HG03354 (cell line): Measurements from ENCODE around the gene CKS1B.

Experiments
- ATAC-seq: cut with Tn5 transposase; IDR thresholded peaks from one replicate; pipeline ENCODE4 v1.9.1; 2021; ENCODE audit warnings: mild to moderate bottlenecking; ENCODE audit not compliant: unreplicated experiment, poor library complexity, severe bottlenecking

The CKS1B gene

DNA sequence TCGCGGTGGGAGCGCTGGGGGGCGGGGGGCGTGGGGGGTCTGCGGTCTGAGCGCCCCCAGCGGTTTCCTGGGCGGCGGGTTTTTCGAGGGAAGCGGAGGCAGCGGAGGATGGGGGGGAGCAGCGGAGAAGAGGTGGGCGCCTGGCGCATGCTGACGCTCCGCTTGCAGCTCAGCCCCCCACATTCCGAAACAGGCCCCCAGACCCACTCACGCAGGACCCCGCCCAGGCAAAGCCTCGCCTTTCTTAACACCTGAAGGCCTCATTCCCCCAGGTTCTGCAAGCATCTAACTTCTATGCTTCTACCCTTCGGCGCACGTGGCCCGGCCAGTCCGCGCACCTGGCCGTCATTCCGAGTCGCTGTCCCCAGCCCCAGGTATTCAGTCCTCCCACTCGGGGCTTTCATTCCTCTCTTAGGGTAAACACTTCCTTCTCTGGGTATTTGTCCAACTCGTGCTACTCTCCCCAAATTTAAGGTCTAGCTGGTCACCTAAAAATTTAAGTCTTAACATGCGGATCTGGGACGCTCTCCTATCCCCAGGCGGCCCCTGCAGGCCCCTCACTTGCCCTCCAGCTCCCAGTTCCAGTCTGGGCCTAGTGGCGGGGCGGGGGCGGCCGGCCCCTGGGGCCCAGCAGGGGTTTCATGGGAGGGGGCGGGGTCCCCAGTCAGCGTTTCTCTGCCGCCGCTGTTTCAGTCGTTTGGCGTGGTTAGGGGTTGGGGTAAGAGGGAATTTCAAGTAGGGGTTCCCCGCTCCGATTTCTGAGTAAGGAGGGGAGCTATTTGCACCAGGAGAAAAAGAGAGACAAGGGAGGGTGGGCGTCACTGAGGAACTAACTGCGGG is 25.3 kb downstream of the CKS1B start:
- ATAC-seq = no peak

DNA sequence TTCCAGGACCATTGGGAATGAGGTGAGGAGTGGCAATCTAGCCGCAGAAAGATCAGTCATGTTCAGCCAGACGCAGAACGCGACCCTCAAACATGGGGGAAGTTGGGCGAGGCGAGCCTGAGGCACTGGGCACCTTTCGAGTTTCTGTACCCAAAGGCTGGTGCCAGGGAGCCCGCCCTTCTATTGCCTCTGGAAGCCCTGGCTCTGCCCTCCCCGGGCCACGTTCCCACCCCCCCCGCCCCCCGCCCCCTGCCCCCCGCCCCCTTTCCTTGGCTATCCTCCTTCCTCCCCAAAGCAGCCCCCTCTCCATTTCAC is 25.9 kb downstream of the CKS1B start:
- ATAC-seq = no peak

DNA sequence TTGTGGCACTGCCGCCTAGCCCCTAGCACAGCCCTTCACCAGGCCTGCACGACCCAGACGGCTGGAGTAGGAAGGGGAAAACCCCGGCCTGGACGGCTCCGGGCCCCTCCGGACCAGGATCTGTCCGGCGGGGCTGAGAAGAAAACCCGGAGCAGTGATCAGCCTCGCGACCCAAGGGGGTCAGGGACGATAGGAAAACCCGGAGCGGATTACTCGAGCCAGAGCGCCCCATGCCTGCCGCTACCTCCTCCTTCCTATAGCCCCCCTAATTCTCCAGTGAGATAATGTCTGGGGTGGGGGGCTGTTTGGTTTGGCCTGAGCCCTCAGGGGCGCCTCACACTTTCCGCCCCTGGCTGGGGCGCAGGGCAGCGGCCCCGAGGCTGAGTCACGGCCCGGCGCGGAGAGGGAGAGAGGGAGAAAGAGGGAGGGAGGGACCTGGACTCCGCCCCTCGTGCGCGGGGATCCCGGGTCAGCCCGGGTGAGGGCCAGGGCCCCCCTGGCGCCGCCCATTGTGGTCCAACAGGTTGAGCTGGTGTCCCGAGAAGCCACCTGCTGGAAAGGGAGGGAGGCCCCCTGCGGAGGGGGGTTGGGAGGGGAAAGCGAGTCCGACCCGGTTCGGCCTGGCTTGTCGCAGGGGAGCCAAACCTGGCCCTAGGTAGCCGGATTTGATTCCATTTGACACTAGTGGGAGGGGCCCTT is 26.4 kb downstream of the CKS1B start:
- peak; percentile 44 for ATAC-seq

DNA sequence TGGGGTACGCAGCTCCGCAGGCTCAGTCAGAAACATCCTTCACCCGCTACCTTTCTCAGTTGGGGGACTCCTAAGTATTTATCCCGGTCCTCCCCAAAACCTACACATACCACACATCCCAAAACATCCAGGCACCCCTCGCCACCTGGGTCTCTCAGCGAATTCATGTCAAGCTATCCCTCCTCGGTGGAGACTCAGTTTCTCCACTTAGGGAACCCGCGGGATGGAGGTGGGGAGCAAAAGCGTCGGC is 26.9 kb downstream of the CKS1B start:
- no peak for ATAC-seq

DNA sequence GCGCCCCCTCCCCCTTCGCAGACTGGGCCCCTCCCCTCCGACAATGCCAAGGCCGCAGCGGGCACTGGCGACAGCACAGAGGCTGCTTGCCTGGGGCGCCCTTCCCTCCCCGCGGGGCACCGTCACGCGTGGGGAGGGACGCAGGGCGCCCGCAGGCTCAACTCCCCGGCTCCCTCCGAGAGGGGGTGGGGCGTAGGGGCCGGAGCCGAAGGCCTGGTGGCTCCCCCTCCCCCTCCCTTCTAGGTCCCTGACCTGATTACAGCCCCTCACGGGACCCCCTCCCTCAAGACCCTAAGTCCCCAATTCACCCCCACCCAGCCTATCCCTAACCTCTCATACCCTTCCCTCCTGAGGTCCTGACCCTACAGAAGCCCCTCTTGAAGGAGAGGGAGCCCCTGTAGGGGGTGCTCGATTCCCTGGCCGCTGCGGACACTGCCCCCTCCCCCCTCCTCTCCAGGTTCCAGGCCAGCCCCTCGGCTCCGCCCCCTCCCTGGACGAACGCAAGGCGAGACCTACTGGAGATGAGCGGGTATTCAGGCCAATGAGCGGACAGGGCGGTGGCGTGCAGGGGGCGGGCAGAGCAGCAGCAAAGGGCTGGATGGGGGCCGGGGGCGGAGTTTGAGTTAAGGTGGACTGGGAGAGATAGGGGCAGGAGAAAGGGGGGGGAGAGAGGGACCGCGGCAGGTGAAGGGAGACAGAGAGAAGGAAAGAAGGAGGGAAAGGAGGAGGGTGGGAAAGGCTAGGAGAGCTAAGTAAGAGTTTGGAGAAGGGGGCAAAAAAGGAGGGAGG is 27.4 kb downstream of the CKS1B start:
- ATAC-seq = peak; percentile 65

DNA sequence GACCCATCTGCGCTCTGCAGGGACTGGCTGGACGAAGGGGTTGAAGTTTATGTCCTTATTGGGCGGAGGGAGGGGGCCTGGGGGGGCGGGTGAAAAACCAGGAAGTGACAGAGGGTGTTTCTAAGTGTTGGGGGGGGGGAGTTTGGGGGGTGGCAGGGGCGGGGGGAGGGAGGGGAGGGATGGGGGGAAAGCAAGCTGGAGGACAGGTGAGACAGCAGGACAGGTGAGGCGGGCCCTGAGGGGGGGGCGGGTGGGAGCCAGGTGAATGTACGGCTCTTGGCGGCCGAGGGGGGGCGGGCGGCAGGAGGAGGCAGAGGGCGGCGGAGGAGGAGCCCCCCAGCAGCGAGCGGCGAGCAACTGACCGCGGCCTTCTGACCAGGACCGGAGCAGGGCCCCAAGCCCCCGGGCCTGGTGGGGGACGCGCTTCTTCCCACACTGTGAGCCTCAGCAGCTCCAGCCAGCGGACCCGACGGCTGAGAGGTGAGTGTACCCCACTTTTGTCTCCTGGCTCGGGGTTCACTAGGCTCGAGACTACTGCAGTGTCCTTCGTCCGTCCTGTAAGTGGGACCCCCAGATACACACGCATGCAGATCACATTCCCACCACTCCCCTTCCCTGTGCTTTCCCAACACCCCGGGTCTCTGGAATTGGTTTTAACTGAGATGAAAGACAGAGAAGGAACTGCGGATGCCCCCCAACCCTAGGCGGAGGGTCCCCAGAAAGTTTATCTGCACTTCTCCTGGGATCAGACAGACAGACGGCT is 28.2 kb downstream of the CKS1B start, which contains the start of gene ZBTB7B:
ZBTB7B (plus strand) TSS at position 339 of the 763 bp plus-strand sequence. CDS start 11,859 bp downstream, outside the sequence.
- no peak for ATAC-seq

DNA sequence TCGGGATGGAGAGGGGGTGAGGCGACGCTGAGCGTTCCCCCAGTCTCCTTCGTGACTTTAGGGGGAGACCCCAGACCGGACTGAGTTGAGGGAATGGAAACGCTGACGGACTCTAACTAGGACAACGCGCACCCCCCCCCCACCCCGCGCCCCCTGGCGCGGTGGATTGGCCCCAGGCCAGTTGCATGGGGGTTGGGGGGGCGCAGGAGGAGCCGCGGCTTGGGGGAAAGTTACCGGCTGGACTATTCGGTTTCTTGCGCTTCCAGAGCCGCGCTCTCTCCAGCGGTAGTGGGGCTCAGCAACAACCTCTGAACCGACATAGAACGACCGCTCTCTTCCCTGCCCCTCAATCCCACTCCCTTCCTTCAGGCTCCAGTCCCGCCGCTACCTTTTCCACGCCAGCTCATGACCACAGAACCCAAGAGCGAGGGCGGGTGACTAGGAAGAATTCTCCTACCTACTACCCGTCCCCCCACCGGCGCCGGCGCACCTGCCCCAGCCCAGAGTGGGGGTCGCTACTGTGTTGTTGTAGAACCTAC is 28.8 kb downstream of the CKS1B start:
- ATAC-seq = no peak

DNA sequence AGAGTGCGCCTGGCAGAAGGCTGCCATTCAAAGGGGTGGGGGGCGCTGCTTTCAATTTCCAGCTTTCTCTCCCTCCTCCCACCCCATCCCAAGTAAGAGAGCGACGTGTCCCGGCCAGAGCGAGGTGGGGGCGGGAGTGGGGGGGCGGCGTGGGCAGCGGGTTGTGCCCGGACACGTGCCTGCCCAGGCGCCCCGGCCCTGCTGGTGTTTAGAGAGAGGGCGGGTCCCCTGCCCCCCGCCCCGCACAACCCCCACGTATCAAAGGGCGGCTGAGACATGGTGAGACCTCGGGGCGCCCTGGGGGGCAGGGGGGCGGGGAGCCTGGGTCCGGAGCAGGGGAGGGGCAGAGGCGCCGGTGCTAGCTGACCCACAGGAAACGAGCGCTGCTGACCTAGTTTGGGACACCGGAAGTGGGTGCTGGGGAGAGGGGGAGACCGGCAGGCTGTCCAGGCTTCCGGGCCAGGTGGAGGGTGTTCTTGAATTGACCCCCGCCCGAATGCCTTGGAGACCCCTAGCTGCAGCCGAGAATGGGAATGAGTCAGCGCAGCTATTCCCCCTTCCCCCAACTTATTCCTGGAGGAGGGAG is 29.4 kb downstream of the CKS1B start:
- no peak for ATAC-seq

DNA sequence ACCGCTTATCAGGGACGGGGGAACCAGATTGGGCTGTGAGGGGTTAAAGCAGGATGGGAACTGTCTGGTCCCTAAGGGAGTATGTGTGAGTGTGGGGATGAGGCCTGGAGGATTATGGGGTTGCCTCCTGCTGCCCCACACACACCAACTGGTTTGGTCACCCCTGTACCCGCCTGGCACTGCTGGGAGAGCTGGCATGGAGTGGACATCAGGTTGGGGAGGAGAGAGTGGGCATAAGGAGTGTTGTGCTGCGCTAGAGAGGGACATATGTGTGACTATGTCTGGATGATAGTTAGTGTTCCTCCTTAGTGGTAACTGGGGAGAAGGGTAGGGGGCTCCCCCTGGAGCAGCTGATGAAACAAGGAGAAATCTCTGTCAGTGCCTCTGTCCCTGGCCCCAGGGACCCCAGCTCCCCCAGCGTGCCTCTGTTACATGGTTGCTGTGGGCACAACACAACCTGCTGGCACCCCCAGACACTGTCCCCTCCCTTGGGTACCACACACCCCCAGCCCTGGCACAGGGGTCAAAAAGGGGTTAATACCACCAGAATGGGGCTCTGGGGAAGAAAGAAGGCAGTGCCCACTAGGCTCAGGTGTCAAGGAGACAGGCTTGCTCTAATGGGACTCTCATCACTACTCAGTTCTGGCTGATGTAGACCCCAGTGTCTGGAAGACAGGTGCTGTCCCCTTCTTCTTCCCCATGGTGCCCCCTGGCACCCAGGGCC is 30.0 kb downstream of the CKS1B start:
- no peak for ATAC-seq

DNA sequence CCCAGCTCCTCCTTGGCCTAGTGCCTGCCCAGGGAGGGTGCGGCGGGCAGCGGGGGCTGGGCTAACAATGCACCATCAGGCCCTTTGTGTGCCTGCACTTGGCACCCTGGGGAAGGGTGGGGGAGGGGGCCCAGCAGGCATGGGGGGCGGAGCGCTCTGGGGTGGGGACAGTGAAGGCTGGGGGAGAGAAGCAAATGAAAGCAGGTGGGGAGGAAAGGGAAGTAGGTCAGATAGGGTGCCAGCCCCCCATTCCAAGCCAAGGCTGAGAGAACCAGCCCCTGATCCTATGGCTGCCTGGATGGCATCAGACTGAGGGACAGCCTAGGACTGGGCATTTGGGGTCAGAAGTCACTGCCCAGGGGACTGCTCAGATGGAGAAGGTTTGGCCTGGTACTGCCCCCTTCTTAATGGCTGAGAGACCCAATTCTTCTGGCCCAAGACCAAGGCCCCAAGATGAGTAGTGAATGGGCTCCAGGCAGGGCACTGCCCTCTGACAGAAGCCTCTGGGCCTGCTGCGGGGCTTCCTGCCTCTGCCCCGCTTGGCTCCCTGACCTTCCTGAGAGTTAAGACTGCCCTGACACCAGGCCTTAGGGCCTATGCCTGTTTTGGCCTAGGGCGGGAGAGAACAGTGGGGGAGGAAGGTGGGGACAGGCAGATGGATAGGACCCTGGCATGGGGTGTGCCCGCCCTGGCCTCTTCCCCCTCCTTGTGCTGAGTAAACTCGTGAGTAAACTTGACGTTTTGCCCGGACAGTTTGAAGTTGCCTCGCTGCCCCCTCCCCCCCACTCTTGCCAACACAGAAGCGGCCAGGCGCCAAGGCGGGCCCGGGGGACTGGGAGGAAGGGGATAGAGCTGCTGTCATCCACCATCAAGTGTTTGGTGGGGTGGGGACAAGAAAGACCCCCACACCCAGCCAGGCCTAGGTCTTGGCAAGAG is 30.9 kb downstream of the CKS1B start:
- no peak for ATAC-seq

DNA sequence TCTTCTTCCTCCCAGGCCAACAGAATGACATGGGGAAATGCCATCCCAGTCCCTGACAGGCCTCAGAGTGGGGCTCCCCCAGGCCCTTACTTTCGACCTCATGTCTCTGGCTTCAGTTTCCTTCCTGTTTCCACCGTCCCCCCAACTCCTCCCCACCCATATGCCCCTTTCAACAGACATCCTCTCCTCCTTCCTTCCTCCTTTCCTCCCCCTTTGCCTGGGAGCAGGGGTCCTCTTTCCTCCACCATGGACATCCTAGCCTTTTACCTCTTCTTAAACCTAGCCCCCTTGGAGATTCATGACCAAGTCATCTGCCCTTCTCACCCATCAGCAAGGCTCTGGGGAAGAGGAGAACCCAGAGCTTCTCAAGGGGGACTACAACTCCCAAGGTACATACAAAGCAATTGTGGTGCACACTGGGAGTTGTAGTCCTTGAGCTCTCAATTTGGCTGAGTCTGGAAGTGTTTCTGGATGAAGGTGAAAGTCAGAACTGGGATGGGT is 32.2 kb downstream of the CKS1B start:
- no peak for ATAC-seq

DNA sequence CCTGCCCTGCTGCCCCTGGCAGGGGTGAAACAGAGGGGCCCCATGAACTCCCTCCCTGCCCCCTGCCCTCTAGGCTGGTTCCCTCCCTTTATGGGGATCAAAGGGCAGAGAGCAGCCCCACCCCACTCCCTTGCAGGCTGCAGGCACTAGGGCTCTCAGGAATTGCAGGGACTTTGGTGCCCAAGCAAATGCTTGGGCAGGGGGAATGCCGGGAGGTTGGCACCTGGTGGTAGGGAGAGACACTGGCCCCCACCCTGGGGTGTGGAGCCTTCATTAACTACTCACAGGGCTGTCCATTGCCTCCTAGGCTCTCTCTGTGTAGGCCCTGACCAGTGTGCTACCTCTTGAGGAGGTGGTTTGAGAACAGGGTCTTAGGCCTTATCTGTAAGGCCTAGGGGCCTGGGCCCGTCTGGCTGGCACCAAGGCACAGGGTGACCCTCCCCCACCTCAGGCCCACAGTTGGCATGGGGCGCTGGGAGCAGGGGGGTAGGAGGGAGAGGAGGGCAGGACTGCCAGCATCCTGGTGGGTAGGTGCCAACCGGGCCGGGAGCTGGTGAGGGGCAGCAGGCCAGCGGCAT is 32.9 kb downstream of the CKS1B start:
- ATAC-seq = no peak

DNA sequence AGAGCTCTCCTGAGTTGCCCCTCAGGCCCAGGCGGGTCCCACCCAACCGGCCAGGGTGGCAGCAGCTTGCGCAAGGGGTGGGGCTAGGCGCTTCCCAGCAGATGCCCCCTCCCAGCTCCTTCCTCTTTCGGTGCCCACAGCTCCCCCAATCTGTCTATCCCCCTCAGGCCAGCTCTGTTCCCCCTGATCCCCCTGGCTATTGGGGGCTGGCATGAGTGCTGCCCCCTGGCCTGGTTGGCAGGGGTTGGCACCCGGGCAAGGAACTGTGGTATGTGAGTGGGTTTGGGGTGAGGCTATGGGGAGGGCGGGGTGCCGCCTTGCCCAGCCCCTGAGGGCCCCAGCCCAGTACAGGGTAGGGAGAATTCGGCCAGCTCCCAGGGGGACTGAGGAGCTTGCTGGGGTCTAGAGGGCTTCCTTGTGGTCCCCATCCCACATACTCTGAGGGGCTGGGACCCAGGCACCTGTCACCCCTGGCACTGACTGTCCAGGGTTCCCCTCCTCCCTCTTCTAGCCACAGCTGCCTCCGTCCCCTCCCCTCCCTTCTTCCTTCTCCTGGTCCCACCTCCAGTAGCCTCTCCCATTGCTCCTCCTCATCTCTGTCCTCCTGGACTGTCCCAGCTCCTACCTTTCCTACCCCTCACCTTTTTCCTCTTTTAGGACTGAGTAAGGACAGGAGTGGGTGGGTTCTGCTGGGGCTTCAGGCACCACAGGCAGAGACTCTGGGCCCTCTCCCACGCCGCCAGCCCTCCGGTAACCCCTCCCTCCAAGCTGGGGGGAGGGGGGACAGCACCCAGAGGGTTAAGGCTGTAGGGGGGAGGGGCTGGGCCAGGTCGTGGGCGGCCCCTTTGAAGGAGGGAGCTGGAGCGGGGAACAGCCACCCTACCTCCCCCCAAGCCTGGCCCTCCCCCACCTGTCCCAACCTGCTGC is 33.8 kb downstream of the CKS1B start:
- ATAC-seq = no peak

DNA sequence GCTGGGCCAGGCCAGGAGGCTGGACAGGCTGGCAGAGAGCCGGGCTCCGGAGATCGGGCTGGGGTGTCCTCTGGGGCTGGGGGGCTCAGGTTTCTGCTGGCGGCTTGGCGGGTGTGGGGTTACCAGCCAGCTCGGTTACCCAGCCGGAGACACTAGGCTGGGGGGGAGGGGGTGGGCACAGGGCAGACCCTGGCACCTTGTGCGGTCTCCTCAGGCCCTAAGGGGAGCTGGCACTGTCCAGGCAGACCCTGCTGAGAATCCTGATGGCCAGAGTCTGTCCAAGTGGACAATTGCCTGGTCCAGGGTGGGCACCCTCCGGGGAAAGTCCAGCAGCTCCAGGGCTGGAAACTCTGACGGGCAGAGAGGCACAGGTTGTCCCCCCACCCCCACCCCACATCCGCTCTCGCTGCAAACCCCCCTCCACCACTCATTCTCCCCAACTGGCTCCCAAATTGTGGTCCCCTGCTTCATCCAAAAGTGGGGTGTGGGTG is 34.8 kb downstream of the CKS1B start:
- ATAC-seq = no peak

DNA sequence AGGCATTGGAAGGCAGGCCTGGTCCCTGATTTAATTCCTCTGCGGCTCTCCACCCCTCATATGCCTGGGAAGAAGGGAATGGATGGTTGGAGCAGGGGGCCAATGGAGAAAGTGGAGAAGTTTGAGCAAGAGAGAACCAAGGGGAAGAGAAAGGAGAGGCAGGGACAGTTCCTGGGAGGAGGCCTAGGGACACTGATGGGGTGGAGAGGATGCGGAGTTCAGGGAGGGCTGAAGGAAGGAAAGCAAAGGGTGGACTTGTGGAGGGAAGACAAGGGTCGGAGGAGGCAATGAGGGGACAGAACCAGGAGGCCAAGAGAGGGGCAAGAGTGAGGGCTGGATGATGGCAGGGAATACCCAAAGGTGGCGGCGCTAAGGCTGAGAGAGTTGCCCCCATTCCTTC is 35.3 kb downstream of the CKS1B start:
- no peak for ATAC-seq

DNA sequence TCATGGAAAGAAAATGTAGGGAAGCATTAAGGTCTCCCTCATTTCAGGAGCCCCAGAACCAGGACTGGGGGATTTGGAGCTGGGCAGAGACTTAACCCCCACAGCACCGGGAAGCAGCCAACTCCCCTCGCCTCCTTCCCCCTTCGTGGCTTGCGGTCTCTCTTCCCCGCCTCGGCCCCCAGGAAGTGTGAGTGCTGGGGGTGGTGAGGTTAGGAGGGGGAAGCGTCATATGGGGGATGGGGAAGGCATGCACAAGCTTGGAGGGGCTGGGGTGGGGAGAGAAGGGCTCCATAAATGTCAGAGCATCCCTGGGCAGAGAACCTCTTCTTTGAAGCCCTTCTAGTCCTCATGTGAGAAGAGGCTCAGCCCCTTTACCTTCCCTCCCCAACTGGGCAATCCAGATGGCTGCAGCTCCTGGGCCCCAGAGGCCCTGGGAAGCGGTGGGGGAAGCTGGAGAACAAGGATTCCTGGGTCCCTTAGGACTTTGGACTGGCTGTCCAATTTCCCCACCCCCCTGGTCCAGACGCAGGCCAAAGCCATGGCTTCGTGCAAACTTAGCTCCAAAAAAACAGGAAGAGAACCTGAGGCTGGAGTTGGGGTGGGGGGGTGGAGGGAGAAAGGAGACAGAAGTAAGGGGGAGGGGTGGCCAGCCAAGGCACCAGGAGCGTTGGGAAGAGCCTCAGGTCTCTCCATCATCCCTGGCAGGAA is 35.9 kb downstream of the CKS1B start:
- no peak for ATAC-seq
